NCI-H2081 treated with DMSO at 0.1 percent for 48 hours (cell line): Measurements from ENCODE around the gene HBZ.
"Not testable (repeated sequence)": the region's sequence is repeated elsewhere in the genome, so short reads cannot be mapped to it uniquely, and the experiment has no call there.

ENCODE experiments used
- DNase-seq: peaks from one replicate; lab custom pipeline; 2025; lab: John Stamatoyannopoulos, UW

The HBZ gene

DNA sequence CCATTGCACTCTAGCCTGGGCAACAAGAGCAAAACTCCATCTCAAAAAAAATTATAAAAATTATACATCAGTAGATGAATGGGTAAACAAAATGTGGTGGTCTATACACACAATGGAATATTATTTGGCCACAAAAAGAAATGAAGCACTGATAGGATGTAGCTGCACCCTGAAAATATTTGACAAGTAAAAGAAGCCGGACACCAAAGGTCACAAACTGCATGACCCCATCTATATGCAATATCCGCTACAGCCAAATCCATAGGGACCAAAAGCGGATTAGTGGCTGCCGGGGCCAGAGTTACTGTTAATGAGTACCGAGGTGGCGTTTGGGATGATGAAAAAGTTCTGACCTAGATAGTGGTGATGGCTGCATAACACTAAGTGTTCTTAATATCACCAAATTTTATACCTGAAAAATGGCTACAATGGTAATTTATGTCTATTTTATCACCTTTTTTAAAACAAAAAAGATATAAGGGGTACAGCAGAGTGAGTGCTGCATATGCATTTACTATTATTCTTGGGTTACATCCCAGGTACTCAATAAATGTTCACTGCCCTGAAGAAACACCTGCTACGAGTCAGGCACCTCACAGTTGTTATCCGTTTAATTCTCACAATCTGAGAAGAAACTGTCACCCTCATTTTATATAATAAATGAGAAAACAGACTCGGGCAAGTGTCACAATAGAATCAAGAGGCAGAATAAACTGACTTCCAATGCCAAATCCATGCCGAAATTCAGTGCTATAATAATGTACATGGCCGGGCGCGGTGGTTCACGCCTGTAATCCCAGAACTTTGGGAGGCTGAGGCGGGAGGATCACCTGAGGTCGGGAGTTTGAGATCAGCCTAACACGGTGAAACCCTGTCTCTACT, 27.0 kb downstream of the HBZ start:
- no peak for DNase-seq

DNA sequence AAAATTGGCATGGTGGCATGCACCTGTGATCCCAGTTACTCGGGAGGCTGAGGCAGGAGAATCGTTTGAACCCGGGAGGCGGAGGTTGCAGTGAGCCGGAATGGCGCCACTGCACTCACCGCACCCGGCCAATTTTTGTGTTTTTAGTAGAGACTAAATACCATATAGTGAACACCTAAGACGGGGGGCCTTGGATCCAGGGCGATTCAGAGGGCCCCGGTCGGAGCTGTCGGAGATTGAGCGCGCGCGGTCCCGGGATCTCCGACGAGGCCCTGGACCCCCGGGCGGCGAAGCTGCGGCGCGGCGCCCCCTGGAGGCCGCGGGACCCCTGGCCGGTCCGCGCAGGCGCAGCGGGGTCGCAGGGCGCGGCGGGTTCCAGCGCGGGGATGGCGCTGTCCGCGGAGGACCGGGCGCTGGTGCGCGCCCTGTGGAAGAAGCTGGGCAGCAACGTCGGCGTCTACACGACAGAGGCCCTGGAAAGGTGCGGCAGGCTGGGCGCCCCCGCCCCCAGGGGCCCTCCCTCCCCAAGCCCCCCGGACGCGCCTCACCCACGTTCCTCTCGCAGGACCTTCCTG, 27.7 kb downstream of the HBZ start, which contains the start of gene HBQ1:
HBQ1 (plus strand) TSS at position 359 of the 575 bp plus-strand sequence; CDS start at position 387, 28 bp downstream.
- DNase-seq, result no peak

DNA sequence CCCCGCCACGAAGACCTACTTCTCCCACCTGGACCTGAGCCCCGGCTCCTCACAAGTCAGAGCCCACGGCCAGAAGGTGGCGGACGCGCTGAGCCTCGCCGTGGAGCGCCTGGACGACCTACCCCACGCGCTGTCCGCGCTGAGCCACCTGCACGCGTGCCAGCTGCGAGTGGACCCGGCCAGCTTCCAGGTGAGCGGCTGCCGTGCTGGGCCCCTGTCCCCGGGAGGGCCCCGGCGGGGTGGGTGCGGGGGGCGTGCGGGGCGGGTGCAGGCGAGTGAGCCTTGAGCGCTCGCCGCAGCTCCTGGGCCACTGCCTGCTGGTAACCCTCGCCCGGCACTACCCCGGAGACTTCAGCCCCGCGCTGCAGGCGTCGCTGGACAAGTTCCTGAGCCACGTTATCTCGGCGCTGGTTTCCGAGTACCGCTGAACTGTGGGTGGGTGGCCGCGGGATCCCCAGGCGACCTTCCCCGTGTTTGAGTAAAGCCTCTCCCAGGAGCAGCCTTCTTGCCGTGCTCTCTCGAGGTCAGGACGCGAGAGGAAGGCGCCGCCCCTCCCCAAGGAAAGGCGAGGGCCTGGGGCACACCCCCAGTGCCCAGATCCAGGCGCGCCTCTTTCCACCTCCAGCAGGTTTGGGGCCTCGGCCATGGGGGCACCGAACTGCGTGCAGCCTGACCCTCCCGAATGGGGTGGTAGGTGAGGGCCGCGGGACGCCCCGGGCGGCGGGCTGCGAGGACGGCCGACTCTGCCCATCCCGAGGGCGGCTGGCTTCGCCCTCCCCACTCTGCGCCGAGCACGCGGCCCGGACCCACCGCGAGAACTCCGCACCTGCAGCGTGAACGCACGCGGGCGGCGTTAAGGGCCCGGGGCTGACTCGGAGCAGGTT, 28.5 kb downstream of the HBZ start:
- no peak for DNase-seq

DNA sequence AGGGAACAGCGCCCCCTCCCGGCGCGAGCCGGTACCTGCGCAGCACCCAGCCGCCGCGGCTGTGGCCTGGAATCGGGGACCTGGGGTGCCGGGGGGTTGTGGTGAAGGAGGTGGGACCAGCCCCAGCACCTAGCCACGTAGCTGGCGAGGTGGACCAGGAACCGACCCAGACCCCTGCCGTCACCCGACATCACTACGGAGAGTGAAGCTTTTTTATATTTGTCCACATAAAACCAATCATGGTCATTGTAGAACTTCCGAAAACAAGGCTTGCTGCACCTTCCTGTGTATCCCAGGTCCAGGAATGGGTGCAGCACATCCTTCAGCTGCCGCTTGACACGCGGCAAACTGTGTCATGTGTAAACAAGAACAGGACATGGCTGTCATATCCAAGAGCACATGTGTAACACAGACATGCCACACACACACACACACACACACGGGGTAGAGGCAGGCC, 29.1 kb downstream of the HBZ start:
- no peak for DNase-seq

DNA sequence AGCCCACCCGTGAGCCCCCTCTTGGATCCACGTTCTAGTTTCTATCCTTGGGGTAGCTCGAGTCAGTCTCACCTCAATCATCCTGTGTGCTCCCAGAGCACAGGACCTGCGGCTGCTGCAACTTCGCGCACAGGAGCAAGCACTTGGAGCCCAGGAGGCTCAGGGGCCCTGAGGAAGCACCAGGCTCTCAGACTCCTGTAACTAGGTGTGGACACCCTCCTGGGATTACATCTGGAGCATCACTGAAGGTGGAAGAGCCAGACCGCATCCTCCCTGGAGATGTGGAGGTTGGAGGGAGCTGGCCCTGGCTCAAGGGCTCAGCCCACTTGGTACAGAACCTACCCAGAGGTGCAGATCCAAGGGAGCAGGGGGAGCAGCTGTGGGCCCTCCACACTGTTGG, 30.6 kb downstream of the HBZ start:
- DNase-seq, result no peak

DNA sequence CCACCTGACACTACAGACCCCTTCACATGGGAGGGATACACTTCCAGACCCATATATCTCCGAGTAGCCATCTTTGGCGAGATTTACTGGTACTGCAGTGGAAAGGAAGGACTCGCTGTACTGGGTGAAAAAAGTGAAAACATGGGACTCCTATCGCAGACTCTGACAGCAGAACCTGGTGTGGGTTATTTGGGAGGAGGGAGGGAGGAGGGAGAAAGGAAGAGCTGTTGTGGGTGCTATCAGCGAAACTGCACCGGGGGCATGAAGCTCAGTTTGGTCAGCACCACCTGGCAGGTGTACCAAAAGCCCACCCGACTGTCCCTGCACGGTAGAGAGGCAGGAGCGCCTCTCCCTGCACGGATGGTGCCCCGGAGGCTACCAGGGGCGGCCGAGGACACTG, 32.8 kb downstream of the HBZ start:
- no peak for DNase-seq

DNA sequence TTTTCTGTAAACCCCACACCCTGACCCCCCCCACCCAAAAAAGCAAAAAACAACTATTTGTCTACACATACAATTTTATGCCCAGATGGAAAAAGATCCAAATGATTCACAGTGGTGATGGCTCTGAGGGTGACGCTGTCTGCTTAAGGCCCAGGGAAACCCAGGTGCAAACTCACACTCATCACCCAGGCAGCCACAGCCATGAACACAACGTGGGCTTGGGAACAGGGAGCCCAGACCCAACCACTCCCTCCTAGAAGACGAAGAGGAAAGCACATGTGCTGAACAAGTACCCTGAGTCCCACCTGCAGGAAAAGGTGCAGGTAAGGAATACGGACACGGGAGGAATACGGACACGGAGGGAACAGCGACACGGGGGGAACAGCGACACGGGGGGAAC, 33.2 kb downstream of the HBZ start:
- DNase-seq, result no peak

DNA sequence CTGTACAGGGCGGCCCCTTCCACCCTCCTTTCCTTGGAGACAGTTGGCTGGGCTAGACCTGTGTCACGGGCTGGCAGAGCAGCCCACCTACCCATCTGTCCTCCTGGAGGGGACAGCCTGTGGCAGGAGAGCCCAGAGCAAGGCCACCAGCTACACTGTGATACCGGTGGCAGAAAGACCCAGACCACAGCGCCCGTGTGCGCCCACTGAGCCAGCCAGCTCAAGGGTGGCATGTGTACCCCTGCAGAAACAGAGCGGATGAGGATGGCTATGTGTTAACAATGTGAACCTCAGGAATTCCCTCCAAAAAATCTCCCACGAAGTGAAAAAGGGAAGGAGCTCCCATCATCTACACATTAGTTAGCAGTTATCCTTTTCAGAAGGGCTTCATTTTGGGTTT, 34.9 kb downstream of the HBZ start:
- no peak for DNase-seq

DNA sequence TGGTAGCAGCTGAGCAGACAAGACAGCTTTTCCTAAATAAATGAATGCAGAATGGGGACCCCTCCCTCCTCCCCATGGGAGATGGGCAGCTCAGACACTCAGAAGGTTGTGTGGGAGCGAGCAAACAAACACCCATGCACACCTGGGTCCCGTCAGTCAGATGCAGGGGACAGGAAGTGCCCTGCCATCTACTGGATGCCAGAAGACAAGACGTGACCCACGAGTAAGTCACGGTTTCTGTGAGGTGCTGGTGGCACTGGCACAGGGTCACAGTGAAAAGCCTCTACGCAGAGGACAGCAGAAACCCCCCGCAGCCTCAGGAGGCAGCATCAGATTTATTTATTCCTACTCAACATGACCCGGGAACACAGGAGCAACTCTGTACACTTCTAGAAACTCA, 36.2 kb downstream of the HBZ start:
- DNase-seq, result no peak

DNA sequence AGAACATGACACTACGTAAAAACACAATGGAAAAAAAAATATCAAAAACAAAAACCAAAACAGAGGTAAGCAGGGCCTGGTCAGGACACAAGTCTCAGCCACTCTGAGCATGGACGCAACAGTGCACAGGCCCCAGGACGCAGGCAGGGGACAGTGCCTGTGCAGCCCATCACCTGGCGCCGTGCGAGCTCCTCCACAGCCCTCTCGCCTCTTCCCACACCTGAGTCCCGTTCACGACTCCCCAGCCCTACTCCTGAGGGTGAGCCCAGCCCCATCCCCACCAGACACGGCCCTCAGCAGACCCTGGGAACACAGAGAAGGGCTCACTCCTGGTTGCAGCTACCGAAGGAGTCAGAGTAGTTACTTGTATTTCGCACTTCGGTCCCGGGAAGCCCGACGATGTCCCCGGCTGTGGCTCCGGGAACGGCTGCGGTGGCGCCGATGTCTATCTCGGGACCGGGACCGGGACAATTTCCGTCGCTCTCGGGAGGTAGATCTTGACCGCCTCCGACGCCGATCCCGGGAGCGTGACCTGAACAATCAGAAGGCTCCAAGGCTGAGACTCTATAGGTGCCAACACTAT, 37.3 kb downstream of the HBZ start:
- DNase-seq, result no peak

DNA sequence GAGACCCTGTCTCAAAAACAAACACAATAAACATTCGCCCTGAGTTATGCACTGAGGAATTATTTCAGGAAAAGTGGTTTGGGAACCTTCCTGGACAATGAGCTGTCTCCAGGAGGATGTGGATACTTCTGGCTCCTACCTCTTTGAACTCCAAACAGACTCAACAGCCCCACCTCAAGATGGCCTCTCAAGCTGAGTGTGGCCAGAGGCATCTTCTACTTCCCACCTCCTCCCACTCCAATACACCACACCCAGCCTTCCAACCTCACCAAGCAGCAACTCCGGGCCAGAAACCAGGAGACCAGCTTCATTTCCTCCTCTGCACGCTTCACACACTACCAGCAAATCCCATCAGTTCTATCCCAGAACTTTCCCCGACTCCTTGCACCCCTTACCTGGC, 39.4 kb downstream of the HBZ start:
- no peak for DNase-seq

DNA sequence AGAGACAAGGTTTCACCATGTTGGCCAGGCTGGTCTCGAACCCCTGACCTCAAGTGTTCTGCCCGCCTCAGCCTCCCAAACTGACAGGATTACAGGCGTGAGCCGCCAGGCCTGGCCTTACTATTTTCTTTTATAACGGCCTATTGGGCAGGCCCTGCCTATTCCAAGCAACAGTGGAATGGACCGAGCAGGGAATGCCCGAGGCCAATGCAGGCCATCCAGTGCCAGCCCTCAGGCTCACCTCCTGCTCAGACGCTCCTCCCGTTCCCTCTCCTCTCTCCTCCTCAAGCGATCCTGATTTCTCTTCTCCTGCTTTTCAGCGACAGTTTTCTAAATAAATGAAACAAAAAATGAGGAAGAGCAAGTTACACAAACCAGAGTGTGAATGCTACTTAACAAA, 40.2 kb downstream of the HBZ start:
- DNase-seq, result no peak

DNA sequence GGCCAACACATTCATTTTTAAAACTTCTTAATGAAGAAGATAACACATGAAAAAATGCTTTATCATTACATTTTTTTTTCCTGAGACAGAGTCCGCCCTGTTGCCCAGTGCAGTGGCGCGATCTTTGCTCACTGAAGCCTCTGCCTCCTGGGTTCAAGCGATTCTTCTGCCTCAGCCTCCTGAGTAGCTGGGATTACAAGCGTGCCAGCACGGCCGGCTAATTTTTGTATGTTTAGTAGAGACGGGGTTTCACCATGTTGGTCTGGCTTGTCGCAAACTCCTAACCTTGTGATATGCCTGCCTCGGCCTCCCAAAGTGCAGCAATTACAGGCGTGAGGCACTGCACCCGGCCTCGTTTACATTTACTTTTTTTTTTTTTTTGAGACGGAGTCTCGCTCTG, 41.0 kb downstream of the HBZ start:
- DNase-seq, result no peak

DNA sequence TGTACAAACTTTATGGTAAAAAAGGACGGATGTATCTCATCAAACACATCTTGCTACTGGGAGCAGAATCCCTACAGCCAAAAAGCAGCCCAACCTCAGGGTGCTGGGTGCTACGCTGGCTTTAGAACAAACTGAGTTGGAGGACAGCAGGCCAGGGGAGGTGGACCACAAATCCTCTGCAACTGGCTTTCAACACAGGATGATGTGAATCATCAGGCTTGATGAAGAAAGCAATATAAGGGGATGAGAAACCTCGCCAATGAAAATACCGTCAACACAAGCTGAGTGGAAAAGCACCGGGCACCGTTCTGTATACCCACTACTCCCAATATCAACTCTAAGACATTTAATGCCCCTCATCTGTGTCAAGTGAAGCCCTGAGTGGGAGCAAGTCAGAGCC, 42.1 kb downstream of the HBZ start:
- DNase-seq, result no peak

DNA sequence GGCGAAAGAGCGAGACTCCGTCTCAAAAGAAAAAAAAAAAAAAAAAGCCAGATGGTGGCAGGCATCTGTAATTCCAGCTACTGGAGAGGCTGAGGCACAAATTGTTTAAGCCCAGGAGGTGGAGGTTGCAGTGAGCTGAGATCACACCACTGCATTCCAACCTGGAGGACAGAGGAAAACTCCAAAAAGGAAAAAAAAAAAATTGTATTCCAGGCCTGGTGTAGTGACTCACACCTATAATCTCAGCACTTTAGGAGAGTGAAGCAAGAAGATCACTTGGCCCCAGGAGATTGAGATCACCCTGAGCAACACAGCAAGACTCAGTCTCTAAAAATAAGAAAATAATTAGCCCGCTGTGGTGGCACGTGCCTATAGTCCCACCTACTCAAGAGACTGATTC, 47.9 kb downstream of the HBZ start:
- no peak for DNase-seq

DNA sequence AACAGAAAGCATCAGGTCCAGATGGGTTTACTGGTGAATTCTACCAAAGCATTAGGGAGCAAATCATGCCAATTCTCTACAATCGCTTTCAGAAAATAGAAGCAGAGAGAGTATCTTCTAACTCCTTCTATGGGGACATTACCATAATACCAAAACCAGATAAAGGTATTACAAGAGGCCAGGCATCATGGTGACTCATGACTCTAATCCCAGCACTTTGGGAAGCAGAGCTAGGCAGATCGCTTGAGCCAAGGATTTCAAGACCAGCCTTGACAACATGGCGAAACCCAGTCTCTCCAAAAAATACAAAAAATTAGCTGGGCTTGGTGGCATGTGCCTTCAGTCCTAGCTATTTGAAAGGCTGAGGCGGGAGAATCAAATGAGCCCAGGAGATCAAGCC, 50.8 kb downstream of the HBZ start:
- no peak for DNase-seq

DNA sequence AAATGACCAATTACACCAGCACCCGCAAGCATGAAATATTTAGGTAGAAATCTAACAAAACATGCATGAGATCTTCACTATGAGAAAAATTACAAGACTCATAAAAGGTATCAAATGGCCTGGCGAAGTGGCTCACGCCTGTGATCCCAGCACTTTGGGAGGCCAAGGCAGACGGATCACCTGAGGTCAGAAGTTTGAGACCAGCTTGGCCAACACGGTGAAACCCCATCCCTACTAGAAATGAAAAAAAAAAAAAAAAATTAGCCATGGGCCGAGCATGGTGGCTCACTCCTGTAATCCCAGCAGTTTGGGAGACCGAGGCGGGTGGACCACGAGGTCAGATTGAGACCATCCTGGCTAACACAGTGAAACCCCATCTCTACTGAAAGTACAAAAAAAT, 51.6 kb downstream of the HBZ start:
- DNase-seq, result not testable (repeated sequence)
